Epithelial cell of prostate (primary cell): ENCODE results near the gene SCGB3A1.

Source experiments
- DNase-seq: peaks from one replicate; pipeline ENCODE4 v3.0.0-alpha.2; 2011; ENCODE audit warnings: low read depth, low spot score
- H3K27ac ChIP-seq: fragments of 450-650 bp; 2 replicates; pipeline ENCODE4 v1.5.1; 2017; ENCODE audit warnings: mild to moderate bottlenecking

Gene SCGB3A1

GRCh38 chr5:180625791-180626660 lies 34.7 kb upstream of the SCGB3A1 start:
- no peak overlapping the region for H3K27ac ChIP-seq
- DNase-seq = no peak

DNA sequence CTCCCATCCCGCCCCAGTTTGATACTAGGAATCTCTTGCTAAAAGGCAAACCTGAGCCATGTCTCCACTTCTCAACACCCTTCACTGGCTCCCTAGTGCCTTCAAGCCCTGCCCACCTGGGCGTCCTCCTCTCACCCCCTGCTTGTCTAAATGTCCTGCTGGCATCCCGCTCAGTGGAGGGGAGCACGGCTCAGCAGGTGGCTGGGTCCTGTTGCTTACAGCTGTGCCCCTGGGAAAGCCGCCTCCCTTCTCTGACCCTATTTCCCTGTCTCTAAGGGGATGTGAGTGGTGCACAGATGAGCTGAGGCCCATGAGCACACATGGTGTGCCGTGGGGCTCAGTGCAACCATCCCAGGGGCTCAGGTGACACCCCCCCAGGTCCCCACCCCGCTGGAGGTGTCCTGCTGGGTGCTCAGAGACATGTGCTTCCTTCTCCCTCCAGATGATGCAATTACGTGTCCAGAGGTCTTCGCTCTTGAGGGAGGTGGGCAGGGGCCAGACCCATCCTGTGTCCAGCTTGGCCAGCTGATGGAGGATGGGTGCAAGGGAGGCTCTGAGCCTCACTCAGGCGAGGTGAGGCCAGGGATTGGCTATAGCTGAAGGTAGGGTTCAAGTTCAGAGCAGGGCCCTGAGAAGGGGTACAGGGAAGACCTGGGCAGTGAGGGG lies 34.0 kb upstream of the SCGB3A1 start:
- H3K27ac ChIP-seq = no peak overlapping the region
- DNase-seq = no peak

GRCh38 chr5:180624587-180624986 lies 33.3 kb upstream of the SCGB3A1 start:
- H3K27ac ChIP-seq = no peak overlapping the region
- no peak for DNase-seq

DNA sequence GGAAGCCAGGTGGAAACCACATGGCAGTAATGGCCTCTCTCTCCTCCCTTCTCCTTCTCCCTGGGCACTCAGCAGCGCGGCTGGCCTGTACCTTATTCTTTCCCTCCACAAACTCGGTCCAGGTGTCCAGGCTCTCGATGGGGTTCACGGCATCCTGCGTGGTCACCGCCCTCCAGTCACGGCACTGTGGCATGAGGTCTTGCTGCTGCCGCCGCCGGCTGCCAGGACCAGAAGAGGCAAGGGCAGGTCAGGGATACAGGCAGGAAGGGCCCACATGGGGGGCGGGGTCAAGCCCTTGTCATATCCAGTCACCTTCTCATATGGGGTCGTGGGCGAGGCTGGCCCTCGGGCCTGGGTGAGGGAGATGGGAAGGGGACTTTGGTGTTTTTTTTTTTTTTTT lies 32.5 kb upstream of the SCGB3A1 start:
- DNase-seq = no peak
- H3K27ac ChIP-seq = no peak overlapping the region

DNA sequence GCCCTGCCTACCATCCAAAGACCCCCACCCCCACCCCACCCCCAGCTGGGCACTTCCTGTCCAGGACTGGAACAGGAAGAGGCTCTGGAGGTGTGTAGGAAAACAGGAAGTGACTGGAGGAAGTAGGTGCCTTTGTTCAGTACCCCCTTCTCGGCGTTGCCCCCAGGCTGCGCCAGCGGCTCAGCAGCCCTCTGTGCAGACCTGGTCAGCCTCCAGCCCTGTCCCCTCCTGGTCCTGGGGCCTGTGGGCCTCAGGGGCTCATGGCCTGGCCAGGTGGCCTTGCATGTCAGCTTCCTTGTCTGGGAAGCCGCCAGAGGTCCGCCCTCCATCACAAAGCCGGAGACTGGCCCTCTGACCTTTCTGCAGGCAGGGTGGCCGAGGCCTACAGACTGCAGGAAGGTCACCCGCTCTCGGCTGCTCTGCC lies 32.1 kb upstream of the SCGB3A1 start:
- H3K27ac ChIP-seq = no peak overlapping the region
- DNase-seq = no peak

- no peak for DNase-seq
- H3K27ac ChIP-seq = no peak overlapping the region
Measured at GRCh38 chr5:180622910-180623309, 31.6 kb upstream of the SCGB3A1 start.

DNA sequence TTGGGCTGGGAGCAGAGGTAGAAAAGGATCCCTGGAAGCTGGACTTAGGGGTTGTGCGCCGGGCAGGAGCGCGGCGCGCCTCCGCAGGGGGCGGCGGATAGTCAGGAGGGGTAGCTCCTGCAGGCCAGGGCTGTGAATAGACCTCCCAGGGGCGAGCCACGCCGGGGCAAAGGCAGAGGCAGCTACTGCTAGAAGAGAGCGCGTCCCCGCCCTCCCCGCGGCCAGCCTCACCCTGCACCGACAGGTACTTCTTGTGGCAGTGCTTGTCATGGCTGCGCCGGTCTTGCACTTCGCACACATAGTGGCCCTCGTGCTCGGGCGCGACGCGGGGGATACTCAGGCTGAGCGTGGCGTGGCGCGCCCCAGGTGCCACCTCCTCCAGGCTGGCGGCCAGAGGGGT lies 30.0 kb upstream of the SCGB3A1 start:
- no peak overlapping the region for H3K27ac ChIP-seq
- DNase-seq = no peak

- no peak overlapping the region for H3K27ac ChIP-seq
- DNase-seq = no peak
Measured at GRCh38 chr5:180620014-180620413, 28.7 kb upstream of the SCGB3A1 start.

DNA sequence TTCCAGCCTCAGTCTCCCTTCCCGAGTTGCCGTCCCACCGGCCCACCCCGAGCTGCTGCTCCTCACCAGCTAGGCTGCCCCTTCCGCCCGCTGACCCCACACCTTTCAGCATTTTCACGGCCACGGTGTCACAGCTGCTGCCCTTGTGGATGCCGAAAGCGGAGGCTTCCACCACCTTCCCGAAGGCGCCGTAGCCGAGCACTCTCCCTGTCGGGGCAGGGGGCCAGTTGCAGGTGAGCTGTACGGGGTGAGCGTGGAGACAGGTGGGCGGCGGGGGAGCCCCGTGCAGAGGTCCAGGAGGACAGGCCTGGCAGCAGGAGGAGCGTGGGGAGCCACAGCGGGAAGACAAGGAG lies 28.2 kb upstream of the SCGB3A1 start:
- no peak overlapping the region for H3K27ac ChIP-seq

GRCh38 chr5:180618829-180619562 lies 27.7 kb upstream of the SCGB3A1 start:
- no peak for DNase-seq

More for the DNA sequence above, 28.2 kb upstream of the SCGB3A1 start:
- DNase-seq = no peak

DNA sequence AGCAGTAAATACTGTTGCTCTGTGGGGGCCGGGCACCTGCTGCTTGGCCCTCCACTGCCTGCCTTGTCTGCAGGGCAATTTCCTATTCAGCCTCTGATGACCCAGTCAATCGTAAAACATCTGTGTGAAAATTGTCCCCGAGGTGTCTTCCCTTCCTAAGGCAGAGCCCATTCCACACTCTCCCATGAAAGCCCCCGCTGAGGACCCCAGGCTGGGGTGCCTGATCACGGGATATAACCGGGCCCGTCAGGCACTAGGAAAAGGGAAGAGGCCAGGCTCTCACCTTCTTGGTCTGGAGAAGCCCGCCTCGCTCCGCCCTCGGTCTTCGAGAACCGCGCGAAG lies 27.2 kb upstream of the SCGB3A1 start:
- no peak overlapping the region for H3K27ac ChIP-seq

More at GRCh38 chr5:180618829-180619562, 27.7 kb upstream of the SCGB3A1 start:
- H3K27ac ChIP-seq = no peak overlapping the region

DNA sequence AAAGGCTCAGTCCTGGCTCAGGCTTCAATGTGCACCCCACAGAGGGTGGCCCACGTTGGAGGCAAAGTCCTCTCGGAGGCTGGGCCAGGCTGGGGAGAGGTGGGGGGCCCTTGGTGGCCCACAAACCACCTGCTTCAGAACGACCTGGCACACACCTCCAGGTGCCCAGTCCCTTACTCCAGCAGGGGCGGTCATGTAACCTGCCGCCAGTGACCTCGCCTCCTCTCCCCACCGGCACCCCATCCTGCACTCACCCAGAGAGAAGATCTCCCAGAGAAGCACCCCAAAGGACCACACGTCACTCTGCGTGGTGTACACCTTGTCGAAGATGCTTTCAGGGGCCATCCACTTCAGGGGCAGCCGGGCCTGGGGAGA lies 22.5 kb upstream of the SCGB3A1 start:
- no peak for DNase-seq
- H3K27ac ChIP-seq = no peak overlapping the region

More for the DNA sequence above, 27.2 kb upstream of the SCGB3A1 start:
- no peak for DNase-seq

DNA sequence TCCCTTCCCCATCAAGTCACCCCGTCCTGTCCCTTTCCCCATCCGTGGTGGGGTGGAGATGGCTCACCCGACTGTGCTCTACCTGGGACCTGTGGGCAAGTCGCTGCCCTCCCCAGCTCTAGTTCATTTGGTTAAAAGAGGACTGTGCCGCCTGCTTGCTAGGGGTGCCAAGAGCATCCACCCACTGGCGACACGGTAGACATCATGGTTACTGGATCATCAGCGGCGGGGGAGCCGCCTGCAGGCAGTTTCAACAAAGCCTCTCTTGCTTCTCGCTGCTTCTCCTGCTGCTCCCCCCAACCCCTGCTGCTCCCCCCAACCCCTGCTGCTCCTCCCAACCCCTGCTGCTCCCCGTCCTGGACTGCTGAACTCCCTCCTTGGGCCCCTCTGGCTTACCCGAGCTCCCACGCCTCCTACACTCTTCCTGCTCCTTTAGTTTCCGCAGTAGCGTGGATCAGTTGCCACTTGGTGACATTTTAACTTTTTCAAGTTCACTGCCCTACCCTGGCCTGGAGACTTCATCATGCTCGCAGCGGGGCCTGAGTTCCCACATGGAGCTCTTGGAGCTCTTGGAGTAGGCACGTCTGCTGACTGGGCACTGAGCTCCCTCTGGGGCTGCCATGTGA lies 22.0 kb upstream of the SCGB3A1 start:
- DNase-seq = no peak
- no peak overlapping the region for H3K27ac ChIP-seq

DNA sequence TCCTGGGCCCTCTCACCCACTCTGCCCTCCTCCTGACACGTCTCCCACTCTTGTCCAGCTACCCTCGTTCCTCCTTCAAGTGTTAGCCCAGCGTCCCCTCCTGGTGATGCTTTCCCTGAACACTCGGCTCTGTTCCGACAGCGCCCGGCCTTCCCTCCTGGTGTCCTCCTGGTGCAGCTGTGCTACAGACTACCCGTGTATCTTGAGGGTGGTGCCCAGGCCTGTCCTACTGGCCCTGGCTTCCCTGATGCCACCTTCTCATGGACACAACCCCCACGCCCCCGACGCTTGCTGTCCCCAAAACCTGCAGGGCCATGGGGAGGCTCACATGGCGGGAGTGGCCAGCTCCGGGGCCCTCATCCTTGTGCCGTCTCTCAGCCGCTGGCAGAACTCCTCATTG lies 21.4 kb upstream of the SCGB3A1 start:
- no peak for DNase-seq
- H3K27ac ChIP-seq = no peak overlapping the region

DNA sequence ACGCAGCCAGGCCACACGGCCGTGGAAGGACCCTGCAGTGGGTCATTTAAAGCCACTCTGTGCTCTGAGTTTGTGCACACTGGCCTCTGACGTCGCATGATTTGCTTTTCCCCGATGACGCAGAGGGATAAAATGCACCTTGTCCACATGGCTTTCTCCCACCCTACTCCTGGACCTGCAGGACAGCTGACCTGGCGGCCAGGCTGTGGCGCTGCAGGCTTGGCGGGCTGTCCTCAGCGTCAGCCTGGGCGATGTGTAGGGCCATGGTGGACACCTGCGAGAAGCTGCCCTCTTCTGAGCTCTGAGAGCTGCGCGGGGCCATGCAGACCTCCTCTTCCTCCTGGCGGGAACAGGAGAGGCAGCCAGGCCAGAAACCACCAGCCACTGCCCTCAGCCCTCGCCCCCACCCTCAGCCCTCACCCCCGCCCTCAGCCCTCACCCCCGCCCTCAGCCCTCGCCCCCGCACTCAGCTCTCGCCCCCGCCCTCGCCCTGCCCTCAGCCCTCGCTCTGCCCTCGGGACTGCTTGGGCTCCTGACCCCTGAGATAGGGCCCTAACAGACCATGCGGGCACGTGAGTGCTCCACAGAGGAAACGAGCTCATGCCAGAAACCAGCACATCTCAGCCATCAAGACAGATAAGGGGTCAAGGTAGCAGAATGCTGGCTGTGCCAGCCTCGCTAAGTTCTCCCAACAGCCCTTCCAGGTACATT lies 20.0 kb upstream of the SCGB3A1 start:
- no peak for DNase-seq
- no peak overlapping the region for H3K27ac ChIP-seq

GRCh38 chr5:180609817-180610550 lies 18.7 kb upstream of the SCGB3A1 start:
- no peak for DNase-seq
- no peak overlapping the region for H3K27ac ChIP-seq

GRCh38 chr5:180609386-180609785 lies 18.1 kb upstream of the SCGB3A1 start:
- DNase-seq = no peak

GRCh38 chr5:180608572-180609310 lies 17.4 kb upstream of the SCGB3A1 start:
- no peak for DNase-seq
- no peak overlapping the region for H3K27ac ChIP-seq

More at GRCh38 chr5:180609386-180609785, 18.1 kb upstream of the SCGB3A1 start:
- H3K27ac ChIP-seq = no peak overlapping the region
